BJ (cell line): Measurements from ENCODE around the gene PLEKHH1. TPM values are rescaled to one million over a fixed set of nuclear protein-coding genes. Genes with fewer than 3 reads are reported as not detected.
A peak's percentile ranks its signal among the peaks of the same experiment; 100 is the strongest.

Source experiments
- CTCF ChIA-PET: fragments of 350-600 bp; formaldehyde crosslinking; extraction: SDS; loops from one replicate; lab custom pipeline; 2021; ENCODE audit warnings: antibody characterized with exemption, inconsistent platforms; lab: Yijun Ruan, JAX
- POLR2A ChIA-PET: fragments of 300-600 bp; sonication (Branson Sonifier 250); formaldehyde crosslinking; extraction: SDS; loops from one replicate; lab custom pipeline; 2021; ENCODE audit warnings: antibody characterized with exemption; lab: Charles Lee
- DNase-seq: peaks from one replicate; pipeline ENCODE4 v3.0.0-alpha.2; 2011; ENCODE audit warnings: low read depth
- H3K27me3 ChIP-seq: 2 replicates; pipeline ENCODE4 v1.6.0; 2011; ENCODE audit warnings: low read length; ENCODE audit not compliant: control insufficient read depth, insufficient read depth
- H3K36me3 ChIP-seq: 2 replicates; pipeline ENCODE4 v1.5.1; 2011; ENCODE audit warnings: low read length; ENCODE audit not compliant: control insufficient read depth, insufficient read depth
- H3K4me3 ChIP-seq: 2 replicates; pipeline ENCODE4 v1.5.1; 2011; ENCODE audit warnings: low read depth, mild to moderate bottlenecking, control low read depth, low read length
- CTCF ChIP-seq: IDR thresholded peaks from 2 replicates; pipeline ENCODE4 v1.5.1; 2011; ENCODE audit warnings: low read depth, mild to moderate bottlenecking, control low read depth, inconsistent platforms, low read length, moderate library complexity; ENCODE audit not compliant: insufficient read depth
- polyA minus RNA-seq: library from RNA; depleted of rRNA, polyadenylated mRNA; stranded (reverse); fragments of >200 nt; gene quantifications from 2 replicates; pipeline ENCODE4 v1.2.3, GENCODE V29; 2011; rRNA and poly(A)+ RNA removed
- polyA plus RNA-seq: library from polyadenylated mRNA; depleted of rRNA; stranded (reverse); fragments of >200 nt; gene quantifications from 2 replicates; pipeline ENCODE4 v1.2.3, GENCODE V29; 2011; rRNA removed

The PLEKHH1 gene
- polyA plus RNA-seq (0.16 and 0.53 TPM in 2 replicates), polyA minus RNA-seq (0.09 and 0.41 TPM in 2 replicates)

GRCh38 chr14:67532998-67533753 is at the start of gene PLEKHH1:
TSS of gene PLEKHH1 (plus strand) at chr14:67533290. CDS start at chr14:67541868, 8,578 bp downstream.
- no peak for DNase-seq
- peak within 1 kb of the TSS; percentile 47 for H3K4me3 ChIP-seq
- H3K27me3 ChIP-seq, result peaks cover 2% of the 10 kb centered on the region; the same call in 1 of the 2 replicates
- no peaks in the 10 kb centered on the region for H3K36me3 ChIP-seq
- POLR2A ChIA-PET, result no interaction called here
- CTCF ChIA-PET, result interaction anchor here (1.1 to 3.6 kb wide), 5 partner anchors 8 to 172 kb away, joined by 4 to 17 read pairs (median 6); no protein-coding TSS in a partner anchor
- TF ChIP-seq CTCF, result no peak

GRCh38 chr14:67483579-67484285 is 49.4 kb upstream of the PLEKHH1 start:
- Histone ChIP-seq H3K4me3 (no peak overlapping the region), H3K27me3 (peaks cover 8% of the 10 kb centered on the region), H3K36me3 (no peaks in the 10 kb centered on the region)
- ChIA-PET POLR2A (no interaction called here), CTCF (interaction anchor here (1.3 kb wide), 1 partner anchor 9 kb away, joined by 3 read pairs; no protein-coding TSS in a partner anchor)
- DNase-seq, result no peak
- no peak for TF ChIP-seq CTCF

- CTCF ChIA-PET, result no interaction called here
- DNase-seq, result no peak
- H3K27me3 ChIP-seq, result peaks cover 6% of the 10 kb centered on the region
- no peak for TF ChIP-seq CTCF
- POLR2A ChIA-PET, result no interaction called here
- H3K36me3 ChIP-seq, result no peaks in the 10 kb centered on the region
- no peak overlapping the region for H3K4me3 ChIP-seq
These were observed 47.5 kb upstream of the PLEKHH1 start for GRCh38 chr14:67485501-67486095.

- ChIA-PET POLR2A (no interaction called here), CTCF (interaction anchor here (0.9 kb wide), 2 partner anchors 32 to 40 kb away, joined by 3 read pairs; no protein-coding TSS in a partner anchor)
- H3K4me3 ChIP-seq, result no peak overlapping the region
- H3K27me3 ChIP-seq, result peaks cover 5% of the 10 kb centered on the region
- TF ChIP-seq CTCF, result no peak
- DNase-seq, result no peak
- H3K36me3 ChIP-seq, result no peaks in the 10 kb centered on the region
These were observed 46.2 kb upstream of the PLEKHH1 start for GRCh38 chr14:67486890-67487289.
